ENCODE results near the gene SHC3. TPM values are rescaled to one million over a fixed set of nuclear protein-coding genes. Genes with fewer than 3 reads are reported as not detected.

Gene SHC3
- total and polyA plus RNA-seq, 2 donors (not counting 3 experiments of a cell fraction or from before 2014, with no cell fraction given), result 1.0 to 2.0 TPM

DNA sequence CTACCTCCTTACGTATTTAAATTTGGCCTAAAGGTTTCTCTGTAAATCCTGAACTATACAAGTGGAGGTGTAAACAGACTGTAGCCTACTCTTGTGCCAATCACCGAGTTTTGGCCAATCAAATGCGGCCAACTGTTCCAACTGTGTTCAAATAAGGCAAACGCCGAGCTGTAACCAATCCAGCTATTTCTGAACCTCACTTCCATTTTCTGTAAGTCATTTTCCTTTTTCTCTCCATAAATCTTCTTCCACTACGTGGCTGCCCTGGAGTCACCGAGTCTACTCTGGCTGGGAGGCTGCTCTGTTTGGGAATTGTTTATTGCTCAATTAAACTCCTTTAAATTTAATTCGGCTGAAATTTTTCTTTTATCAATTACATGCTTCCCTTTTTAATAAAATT lies 129.0 kb downstream of the SHC3 start:
- no peak for FAIRE-seq
- no peak overlapping the region for H2AFZ ChIP-seq (ENCODE audit: low read depth, low read length)
- dilution Hi-C loops (cut with MboI; ENCODE audit: extremely low pct_ligation_motif_present, low sequenced_read_pairs), result no loop called here

More for the DNA sequence above, 129.0 kb downstream of the SHC3 start:
- H3K9me1 ChIP-seq (replicated peaks; ENCODE audit: control insufficient read depth, extremely low read depth, insufficient read depth, low read length), result no peaks in the 10 kb centered on the region
- CTCF ChIA-PET, result interaction anchor here (1.7 kb wide), 1 partner anchor 229 kb away, joined by 3 read pairs; no protein-coding TSS in a partner anchor
- no peaks in the 10 kb centered on the region for H3K9me3 ChIP-seq (replicated peaks; ENCODE audit: control insufficient read depth, insufficient read depth, low read length)
- peaks cover 4% of the 10 kb centered on the region for H3K4me1 ChIP-seq (ENCODE audit: control insufficient read depth, extremely low read depth, insufficient read depth, low read length)
- H3K27me3 ChIP-seq (ENCODE audit: control insufficient read depth in 2 of 2, insufficient read depth in 2 of 2, low read length in 2 of 2), result no peaks in the 10 kb centered on the region
- no peak for DNase-seq (ENCODE audit: low read depth, low spot score)
- intact Hi-C loops (cut with micrococcal nuclease), result loop anchor here (10.0 kb wide), 1 partner anchor 225 kb away; no protein-coding TSS in a partner anchor
- no peak overlapping the region for H3K27ac ChIP-seq (ENCODE audit: insufficient read depth, low read depth, low read length)
- no peak overlapping the region for H3K4me3 ChIP-seq (replicated peaks in 1 of 3; ENCODE audit: insufficient read depth in 1 of 3, low read depth in 1 of 3, low read length in 3 of 3)
- no TSS peak for BruUV-seq (replicated peaks)
- POLR2A ChIA-PET, result no interaction called here
- H3K36me3 ChIP-seq (ENCODE audit: control insufficient read depth in 2 of 2, extremely low read depth in 1 of 2, insufficient read depth in 2 of 2, low read length in 2 of 2), result no peaks in the 10 kb centered on the region
- no peak overlapping the region for H3K4me2 ChIP-seq (ENCODE audit: insufficient read depth, low read length)
- no peak overlapping the region for H3K9ac ChIP-seq (replicated peaks; ENCODE audit: extremely low read depth, insufficient read depth, low read length)
- no peak for TF ChIP-seq EZH2 (IDR thresholded peaks at IDR 0.05; ENCODE audit: borderline replicate concordance, low read depth, low read length, severe bottlenecking)
- no peak for TF ChIP-seq GATA2 (IDR thresholded peaks at IDR 0.05; ENCODE audit: insufficient read depth, insufficient read length, low read depth, low read length)
- no peak for TF ChIP-seq JUN (IDR thresholded peaks at IDR 0.05; ENCODE audit: borderline replicate concordance, insufficient read depth, insufficient read length, low read depth)
- no peak for TF ChIP-seq POLR2A (IDR thresholded peaks at IDR 0.05; ENCODE audit: low read depth, low read length)
- no peak for TF ChIP-seq POLR2AphosphoS5 (IDR thresholded peaks at IDR 0.05; ENCODE audit: insufficient read depth, low read depth, low read length)
- no peak for TF ChIP-seq MYC (IDR thresholded peaks at IDR 0.05; ENCODE audit: low read depth, low read length)
- TF ChIP-seq, protein P1, sequence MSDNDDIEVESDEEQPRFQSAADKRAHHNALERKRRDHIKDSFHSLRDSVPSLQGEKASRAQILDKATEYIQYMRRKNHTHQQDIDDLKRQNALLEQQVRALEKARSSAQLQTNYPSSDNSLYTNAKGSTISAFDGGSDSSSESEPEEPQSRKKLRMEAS (IDR thresholded peaks at IDR 0.05; ENCODE audit: insufficient read depth, insufficient read length), result no peak
- TF ChIP-seq FOS (IDR thresholded peaks at IDR 0.05; ENCODE audit: borderline replicate concordance, insufficient read depth, low read length), result no peak
- TF ChIP-seq CTCF (IDR thresholded peaks at IDR 0.05; ENCODE audit: extremely low read depth in 1 of 2, insufficient read depth in 1 of 2, low read depth in 1 of 2, low read length in 2 of 2), result no peak
- no peaks in the 10 kb centered on the region for H4K20me1 ChIP-seq (replicated peaks; ENCODE audit: control insufficient read depth, extremely low read depth, insufficient read depth, low read length)
- no peaks in the 10 kb centered on the region for H3K79me2 ChIP-seq (ENCODE audit: control insufficient read depth, insufficient read depth, low read length)
